COR-L47 (cell line): ENCODE data around the gene KASH5.

Experiments used
- DNase-seq: peaks from one replicate; lab custom pipeline; 2025; lab: John Stamatoyannopoulos, UW

The KASH5 gene

DNA sequence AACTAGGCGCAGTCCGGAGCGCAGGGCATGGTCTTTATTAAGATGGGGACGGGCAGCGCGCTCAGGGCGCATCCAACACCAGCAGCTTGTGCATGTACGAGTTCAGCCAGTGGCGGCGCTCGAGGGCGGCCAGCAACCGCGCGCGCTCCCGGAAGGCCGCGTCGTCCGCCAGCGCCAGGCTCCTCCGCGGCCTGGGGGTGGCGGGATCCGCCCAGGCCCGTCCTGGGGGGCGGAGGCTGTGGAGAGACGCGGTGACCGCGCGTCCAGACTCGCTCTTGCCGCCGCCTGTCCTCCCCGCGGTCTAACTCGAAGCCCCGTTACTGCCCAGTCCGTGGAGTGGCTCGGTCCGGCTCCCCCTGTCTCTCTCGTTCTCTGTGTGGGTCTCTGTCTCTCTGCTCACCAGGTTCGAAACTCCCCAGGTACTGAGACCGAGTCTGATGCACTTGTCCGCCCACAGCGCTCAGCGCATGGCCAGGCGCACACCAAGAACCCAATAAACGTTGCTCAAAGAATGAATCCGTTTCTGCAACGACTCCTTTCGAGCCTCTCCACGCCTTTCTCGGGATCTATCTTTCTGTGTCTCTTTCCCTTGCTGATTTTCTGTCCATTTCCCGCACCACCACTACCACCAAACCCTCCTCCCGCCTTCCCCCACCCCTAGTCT is 34.5 kb downstream of the KASH5 start:
- DNase-seq, result no peak

DNA sequence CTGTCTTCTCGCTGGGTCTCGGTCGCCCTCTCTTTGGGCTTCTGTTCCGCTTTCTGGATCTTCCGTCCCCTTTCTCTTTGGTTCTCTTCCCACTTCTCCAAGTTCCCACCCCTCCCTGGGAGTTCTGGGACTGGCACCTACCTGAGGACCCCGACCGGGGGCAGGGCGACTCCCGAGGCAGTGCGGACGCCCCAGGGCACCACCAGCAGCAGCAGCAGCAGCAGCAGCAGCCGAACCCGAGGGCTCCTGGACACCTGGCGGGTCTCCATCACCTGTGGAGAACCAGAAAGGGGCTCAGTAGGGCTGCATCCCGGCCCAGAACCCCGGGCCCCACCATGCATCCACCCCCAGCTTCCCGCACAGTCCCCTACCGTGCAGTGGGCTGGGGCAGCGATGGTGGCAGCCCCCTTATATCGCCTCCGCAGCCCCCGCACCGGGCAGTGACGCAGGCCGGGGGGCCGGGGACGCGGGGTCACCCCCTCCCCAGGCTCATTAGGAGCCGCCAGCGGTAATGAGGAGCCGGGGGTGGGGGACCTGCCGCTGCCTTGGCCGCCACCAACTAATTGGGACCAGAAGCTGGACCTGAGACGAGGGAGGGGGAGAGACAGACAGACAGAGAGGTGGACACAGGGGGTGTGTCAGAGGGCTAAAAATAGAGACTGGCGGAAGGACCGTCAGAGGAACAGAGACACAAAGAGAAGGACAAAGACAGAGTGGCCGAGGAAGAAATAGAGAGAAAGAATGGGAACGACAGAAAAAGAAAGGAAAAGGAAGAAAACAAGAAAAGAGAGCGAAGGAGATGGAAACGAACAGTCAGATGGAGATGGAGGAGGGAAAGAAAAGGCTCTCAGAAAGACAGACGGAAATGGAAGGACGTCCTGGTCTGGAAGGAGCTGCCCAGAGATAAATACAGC is 35.3 kb downstream of the KASH5 start, which contains the start of gene PTH2:
Gene PTH2, minus strand, starts transcription at position 371 of the 914 bp plus-strand sequence. Its CDS starts 102 bp downstream, at position 269.
- no peak for DNase-seq

DNA sequence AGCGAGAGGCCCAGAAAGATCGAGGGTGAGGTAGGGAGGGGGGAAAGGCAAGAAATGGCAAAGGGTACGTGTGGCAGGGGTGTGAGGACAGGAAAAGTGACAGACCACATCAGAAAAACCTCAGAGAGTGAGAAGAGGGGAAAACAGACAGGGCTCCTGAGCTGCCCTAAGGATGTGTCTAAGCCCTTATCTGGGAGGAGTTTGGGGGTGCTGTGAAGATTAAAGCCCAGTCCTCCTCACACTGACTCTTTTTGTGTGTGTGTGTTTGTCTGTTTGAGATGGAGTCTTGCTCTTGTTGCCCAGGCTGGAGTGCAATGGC is 35.9 kb downstream of the KASH5 start:
- DNase-seq, result no peak

DNA sequence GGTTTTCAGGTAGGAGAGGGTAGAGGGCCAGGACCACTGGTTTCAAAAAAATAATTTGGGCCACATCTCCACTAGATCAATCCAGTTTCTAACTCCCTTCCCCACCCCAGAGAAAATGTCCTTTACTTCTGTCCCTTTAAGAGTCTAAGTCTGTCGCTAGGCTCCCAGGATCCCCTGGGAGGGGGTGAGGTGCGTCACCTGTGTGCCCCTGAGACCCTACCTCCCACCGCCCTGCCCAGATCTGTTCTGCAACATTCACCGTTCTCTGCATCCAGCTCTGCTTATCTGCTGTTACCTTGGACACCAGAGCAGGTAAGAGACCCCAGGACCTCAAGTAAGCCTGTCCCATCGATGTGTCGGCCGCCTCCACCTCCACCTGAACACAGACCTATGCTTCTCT is 37.1 kb downstream of the KASH5 start, which contains the start of gene GFY:
Gene GFY, plus strand, starts transcription at position 211 of the 400 bp plus-strand sequence. CDS start 1,043 bp downstream, outside the sequence.
- no peak for DNase-seq

DNA sequence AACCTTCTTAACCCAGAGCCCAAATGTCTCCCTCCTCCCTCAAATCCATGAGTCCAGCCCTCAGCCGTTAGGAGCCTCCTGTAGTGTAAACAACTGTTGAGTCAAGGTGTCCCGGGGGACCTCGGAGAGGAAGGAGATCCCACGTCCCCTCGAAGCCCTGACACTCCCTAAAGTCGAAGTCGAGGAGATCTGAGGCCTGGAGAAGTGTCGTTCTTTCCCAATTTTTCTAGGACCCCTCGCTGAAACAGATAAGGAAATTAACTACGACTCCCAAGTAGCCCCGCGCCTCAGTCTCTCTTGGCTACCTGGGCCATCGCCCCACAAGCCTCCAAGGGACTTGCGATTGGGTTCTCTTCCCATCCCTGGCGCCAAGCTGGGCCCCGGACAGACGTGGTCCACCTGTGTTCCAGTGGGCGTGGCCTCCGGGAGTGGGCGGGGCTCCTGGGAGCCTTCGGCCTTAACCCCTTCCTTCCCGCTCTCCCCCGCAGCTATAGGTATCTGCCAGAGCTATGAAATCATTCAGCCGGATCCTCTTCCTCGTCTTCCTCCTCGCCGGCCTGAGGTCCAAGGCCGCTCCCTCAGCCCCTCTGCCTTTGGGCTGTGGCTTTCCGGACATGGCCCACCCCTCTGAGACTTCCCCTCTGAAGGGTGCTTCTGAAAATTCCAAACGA is 38.0 kb downstream of the KASH5 start:
- DNase-seq, result no peak

DNA sequence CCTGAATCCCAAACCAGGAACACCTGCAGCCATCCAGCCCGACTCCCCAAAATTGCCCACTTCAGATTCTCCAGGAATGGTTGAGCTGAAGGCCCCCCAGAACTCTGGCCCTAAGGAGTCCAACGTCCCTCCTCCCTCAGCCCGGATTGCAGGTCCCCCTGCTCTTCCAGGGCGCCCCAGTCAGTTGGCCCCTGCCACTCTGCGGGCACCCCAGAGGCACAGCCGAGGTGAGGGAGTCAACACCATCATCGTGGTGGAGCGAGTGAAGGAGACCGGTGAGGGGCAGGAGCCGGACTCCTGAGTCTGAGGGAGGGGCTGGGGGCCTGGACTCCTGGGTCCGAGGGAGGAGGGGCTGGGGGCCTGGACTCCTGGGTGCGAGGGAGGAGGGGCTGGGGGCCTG is 39.3 kb downstream of the KASH5 start:
- no peak for DNase-seq

DNA sequence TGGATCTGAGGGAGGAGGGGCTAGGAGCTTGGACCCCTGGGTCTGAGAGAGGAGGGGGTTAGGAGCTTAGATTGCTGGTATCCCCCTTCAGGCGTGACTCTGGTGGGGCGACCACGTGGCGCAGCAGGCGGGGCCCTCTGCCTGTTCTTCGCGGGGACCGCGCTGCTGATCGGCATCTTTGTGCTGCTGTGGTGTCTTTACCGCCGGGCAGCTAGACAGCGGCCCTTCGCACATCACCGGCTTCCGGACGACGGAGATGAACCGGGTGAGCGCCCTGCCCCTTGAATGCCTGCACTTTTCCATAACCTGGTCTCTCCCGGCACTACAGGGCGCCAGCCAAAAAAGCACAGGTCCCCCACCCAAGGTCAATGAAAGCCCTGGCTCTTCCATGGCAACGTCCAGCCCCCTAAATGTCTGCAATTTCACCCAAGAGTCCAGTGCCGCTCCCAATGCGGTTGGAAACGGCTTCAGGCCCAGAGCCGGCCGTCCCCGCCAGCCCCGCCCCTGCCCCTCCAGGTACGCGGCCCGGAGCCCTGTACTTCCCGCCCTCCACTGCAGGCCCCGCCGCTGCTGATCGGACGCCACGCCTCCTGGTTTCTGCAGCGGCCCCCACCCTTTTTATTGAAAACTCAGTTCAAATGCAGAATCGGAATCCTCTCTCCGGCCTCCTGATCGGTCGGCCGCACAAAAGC is 40.0 kb downstream of the KASH5 start:
- no peak for DNase-seq

DNA sequence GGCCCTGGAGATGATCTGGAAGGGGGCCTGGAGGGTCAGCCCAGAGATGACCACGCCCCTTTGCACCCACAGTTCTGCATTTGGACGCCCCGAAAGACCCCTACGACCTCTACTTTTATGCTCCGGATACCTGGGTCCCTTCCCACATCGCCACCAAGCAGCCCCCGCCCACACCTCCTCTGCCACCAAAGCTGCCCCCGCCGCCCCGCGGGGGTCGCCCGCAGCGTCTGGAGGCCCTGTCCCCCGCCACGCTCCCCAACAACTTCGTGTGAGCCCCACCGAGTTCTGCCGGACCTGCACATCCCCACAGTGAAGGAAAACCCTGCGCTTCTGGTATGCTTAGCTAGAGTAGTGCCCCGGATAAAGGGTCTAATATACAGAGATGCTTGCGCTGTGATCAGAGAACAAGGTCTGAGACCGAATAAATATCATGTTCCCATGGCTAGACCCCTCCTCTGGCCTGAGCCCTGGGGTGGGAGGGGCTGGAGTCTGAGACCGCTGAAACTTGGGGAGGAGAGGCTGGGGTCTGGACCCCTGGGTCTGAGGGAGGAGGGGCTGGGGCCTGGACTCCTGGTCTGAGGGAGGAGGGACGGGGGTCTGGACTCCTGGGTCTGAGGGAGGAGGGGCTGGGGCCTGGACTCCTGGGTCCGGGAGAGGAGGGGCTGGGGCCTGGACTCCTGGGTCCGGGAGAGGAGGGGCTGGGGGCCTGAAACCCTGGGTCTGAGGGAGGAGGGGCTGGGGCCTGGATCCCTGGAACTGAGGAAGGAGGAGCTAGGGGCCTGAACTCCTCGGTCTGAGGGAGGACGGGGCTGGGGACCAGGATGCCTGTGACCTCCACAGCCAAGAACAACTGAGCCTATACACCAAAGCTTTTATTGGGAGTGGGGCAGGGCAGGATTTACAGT is 40.8 kb downstream of the KASH5 start:
- no peak for DNase-seq

DNA sequence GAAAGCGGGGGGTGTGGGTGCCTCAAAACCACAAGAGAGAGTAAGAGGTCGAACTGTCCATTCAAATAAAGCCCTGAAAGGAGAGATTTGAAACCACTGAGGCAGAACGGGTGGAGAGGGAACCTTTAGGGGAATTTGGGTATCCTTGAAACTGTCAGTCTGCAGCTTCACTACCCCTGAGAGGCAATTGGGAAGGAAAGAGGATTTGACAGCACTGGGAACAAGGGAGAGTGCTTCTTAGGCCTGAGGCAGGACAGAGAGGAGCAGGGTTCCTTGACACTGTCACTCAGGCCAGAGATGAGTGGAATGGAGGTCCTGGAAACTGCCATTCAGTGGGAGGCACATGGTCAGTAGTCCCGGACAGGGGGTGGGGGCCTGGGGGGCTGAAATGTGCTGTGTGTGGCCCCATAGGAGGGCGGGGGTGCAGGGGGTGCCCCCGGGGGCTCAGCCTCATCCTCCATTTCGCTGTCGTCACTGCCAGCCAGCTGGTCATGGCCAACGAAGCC is 42.2 kb downstream of the KASH5 start:
- DNase-seq, result no peak

DNA sequence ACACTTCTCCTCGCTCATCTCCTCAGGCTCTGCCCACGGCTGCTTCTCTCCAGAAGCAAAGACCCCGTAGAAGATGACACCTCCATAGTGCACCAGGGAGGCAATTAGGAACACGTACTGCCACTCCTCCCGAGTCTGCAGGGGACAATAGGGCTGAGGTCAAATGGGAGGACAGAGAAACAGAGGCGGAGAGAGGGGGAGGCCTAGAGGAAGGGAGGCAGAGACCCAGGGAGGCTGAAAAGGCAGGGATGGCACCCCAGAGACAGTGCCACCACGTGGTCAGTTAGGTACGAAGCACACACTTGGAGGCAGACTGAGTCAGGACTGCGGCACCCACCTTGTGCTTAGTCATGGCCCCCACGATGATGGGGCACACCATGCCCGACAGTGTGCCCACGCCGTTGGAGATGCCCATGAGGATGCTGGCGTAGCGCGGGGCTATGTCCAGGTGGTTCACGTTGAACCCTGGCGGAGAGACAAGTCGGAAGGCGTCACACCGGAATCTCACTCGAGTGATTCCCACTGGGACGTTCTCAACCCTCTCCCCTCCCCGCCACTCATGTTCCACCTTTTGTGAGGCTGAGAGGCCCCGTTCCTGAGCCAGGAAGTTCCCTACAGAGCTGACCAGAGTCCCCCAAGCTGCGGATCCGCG is 42.8 kb downstream of the KASH5 start:
- DNase-seq, result no peak

DNA sequence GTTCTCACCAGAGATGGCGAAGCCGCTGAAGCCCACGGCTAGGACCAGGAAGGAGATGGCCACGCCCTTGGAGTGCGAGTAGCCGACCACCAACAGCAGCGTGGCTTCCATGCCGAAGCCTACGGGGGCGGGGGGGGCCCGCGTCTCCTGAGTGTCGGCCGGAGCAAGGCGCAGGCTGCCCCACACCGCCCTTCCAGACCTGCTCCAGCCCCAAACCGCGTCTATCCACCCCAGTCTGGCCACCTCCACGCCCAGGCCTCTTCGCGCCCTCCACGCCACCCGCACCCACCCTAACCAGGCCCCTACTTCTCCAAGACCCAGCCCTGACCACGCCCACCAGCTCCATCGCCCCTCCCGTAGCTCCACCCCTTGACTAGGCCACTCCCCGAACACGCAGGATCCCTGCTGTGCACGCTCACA is 43.3 kb downstream of the KASH5 start:
- no peak for DNase-seq

DNA sequence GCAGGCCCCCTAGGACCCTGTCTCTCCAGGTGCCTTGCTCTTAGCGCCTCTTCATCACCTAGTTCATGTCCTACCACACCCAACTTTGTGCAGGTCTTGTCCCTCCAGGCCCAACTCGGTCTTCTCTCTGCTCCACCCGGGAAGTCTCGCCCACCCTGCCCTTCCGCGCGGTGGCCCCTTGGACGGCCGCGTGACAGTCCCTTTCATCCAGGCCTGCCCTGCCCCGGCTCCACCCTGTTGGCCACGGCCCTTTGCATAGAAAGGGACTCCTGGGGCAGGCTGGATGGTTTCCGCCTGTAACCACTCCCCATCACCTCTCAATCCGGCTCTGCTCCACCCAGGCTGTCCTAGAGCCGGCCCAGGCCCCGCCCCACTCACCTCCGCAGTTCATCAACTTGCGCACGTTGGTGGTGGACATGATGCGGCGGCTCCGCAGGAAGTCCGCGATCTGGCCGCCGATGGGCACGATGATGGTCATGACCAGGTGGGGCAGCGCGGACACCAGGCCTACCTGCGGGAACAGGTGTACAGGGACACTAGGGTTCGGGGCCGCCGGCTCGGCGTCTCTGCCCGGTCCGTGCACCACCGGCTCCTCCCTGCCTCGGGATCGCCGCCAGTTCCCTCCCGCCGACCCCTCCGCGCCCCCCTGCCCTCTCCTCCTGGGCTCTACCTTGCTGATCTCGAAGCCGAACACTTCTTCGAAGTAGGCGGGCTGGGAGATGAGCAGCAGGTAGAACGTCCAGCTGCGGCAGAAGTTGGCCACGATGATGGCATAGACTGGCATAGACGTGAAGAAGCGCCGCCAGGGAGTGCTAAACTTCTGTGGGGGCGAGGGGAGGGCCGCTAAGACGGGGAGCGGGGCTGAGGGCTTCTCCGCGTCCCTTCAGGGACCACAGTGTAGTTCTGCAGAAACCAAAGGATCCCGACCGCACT is 44.4 kb downstream of the KASH5 start:
- DNase-seq, result no peak

DNA sequence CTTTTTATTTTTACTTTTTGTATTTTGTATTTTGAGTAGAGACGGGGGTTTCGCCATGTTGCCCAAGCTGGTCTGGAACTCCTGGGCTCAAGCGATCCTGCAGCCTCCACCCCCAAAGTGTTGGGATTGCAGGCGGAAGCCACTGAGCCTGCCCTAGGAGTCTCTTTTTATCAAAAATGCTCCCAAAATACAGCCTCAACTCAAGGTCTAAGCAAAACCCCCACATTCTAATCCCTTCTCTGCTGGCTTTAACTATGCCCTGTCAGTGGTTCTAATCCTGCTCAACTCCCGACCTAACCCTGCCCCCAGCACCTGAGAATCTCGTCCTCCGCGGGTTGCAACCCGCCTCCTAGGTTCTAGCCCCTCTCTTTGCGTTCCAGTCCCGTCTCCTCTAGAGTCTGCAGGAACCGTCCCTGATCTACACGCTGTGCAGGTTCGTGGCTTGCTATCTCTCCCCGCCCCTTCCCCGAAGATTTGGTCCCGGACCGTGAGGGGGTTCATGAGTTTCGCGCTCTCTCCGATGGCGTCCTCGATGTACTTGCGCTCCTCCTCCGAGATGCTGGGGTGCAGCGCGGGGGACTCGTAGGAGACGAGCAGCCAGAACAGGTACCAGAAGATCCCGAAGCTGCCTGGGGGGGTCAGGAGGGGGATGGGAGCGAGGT is 45.3 kb downstream of the KASH5 start:
- no peak for DNase-seq

DNA sequence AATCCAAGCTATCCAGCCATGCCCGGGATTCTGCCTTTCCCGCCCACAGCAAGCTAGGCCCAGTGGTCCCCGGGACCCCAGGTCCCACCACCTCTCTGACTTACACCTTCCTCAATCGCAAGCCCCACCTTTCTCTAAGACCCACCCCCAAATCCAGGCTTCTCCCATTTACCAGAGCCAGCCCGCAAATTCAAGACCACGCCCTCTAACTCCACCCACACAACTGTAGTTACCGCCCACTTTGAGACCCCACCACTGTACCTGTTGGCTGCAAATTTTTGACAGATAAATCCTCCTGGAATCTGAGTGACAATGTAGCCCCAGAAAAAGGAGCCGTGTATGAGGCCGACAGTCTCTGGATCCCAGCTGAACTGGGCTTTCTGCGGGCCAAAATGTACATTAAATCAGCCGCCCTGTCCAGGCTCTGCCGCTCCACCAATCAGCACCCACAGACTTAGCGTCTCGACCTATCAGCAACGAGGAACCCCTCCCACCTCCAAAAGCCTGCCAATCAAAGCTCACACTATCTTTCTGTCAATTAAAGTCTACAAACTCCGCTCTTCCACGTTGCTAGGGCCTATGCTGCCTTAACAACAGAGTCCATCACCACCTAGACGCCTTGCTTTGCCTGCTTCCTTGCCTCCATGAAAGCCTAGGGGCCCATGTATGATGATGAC is 47.0 kb downstream of the KASH5 start:
- DNase-seq, result no peak

DNA sequence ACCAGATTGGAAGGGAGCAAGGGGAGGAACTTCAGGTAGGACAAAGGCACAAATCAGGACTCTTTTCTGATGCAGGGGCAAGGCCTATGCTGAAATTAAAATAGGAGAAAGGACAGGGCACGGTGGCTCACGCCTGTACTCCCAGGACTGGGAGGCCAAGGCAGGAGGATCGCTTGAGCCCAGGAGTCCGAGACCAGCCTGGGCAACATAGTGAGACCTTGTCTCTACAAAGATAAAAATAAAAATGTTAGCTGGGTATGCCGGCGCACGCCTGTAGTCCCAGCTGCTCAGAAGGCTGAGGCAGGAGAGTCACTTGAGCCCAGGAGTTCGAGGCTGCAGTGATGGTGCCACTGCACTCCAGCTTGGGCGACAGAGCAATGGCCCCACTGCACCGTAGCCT is 47.6 kb downstream of the KASH5 start:
- no peak for DNase-seq

DNA sequence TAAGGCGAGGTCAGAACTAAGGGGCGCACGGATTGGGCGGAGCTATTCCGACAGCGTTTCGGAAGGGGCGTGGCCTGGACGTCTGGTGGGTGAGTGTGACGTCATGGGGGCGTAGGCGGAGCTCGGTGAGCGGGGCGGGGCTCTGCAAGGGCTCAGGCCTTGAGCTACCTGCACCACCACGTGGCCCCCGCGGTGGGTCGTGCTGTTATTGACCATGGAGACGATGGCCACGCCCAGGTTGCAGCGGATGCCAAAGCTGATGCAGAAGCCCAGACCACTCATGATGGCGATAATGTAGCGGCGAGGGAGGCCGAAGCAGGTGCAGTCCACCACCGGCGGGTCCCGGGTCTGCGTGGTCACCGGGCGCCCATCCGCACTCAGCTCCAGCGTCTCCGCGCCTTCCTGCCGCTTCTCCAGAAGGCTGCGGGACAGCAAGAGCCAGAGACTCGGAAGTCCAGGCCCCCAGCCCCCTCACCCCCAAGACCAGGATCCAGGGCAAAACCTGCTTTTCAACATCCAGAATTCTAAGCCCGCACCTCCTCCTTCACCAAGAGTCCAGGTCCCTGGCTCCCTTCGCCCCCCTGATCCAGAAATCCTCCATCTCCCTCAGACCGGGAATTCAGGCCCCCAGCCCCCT is 48.5 kb downstream of the KASH5 start:
- no peak for DNase-seq

DNA sequence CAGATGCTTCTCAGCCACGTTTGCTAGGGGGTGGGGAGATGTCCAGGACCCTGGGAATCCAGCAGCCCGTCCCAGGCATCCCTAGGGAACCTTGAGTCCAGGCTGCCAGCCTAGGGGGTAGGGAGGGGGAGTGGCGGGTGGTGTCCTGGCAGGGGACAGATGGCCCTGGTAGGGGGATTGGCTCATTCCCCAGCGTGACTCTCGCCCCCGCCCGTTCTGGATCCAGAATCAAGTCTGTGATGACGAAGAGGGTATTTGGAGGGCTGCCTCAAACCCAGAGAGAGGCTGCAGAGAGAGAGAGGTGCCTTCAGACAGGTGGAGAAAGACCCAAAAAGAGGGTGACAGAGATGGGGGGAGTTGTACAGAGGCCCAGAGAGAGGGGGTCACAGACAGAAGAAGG is 49.2 kb downstream of the KASH5 start:
- no peak for DNase-seq

DNA sequence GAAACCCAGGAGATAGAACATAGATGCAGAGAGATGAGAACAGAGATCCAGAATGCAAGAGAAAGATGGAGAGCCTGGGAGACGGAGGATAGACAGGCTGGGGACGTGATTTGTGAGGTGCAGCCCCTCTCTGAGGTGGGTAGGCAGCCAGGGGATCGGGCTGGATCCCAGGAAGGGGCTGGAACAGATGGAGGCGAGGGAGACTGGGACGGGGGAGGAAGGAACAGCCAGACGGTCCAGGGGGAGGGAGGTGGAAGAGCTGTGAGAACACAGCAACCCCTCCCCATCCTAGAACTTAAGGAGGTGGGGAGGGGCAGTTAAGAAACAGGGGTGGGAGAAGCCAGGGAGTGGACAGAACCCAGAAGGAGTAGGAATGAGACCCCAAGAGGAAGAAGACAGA is 50.2 kb downstream of the KASH5 start:
- no peak for DNase-seq
